Tongue (tissue), 2 donors: ENCODE results near the gene MS4A7. TPM values are rescaled to one million over a fixed set of nuclear protein-coding genes. Genes with fewer than 3 reads are reported as not detected.
"Not testable (repeated sequence)": the region's sequence is repeated elsewhere in the genome, so short reads cannot be mapped to it uniquely, and the experiment has no call there.

Source experiments
- DNase-seq: peaks from one replicate; pipeline ENCODE4 v3.0.0-alpha.2; 2015
- total RNA-seq: library from RNA; depleted of rRNA; stranded (reverse); fragments of >200 nt; gene quantifications from one replicate; pipeline ENCODE4 v1.2.3, GENCODE V29; 2014

The MS4A7 gene, protein sequence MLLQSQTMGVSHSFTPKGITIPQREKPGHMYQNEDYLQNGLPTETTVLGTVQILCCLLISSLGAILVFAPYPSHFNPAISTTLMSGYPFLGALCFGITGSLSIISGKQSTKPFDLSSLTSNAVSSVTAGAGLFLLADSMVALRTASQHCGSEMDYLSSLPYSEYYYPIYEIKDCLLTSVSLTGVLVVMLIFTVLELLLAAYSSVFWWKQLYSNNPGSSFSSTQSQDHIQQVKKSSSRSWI
- total RNA-seq = 8.5 TPM

- peak; percentile 10 for DNase-seq
Observed at GRCh38 chr11:60378354-60378753, at the start of gene MS4A7. Gene MS4A7 (plus strand): TSS chr11:60378532. CDS start chr11:60383142, 4,610 bp downstream.

DNA sequence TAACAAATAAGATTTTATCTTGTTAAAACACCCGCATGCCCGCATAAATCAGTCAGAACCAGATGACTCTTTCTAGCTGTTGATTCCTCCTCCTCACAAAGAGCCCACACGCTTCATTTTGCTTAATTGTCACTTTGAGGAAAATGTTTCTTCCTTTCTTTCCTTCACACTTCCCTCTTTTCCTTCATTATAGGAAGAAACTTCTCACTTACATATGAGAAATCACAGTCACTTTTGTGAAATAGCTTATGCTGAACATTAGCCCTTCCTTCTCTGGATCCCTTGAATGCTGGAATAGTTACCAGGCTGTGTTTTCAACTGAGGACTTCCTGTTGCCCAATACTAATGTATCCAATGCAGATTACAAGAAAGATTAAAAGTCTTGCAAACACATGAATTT is 45.5 kb upstream of the MS4A7 start:
- DNase-seq = no peak

- DNase-seq = peak; percentile 63
Observed at GRCh38 chr11:60334005-60334620, 44.2 kb upstream of the MS4A7 start.

DNA sequence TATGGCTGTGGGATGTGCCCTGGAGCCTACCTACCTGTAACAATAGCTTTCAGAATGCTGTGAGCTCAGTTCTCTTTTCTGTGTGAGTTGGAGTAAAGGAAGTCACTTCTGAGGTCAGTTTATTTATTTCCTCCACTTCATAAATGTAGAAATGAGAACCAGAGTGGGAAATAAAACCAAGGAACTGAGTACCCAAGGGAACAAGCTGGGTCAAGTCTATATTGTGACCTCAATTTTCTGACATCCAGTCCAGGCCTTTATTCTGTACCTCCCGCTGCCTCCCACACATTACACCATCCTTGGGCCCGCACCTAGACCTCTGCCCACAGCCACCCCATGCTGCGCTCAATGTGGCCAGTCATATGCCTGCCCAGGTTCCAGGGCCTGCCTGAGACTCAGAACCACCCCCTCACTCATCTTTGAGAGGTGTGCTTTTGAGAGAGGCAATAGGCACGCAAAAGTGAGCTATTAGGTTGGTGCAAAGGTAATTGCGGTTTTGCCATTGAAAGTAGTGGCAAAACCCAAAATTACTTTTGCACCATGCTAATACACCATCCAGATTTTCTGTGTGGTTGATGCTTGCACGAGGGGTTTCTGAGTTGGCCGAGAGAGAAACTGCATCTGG is 41.5 kb upstream of the MS4A7 start:
- no peak for DNase-seq

GRCh38 chr11:60338053-60338452 is 40.3 kb upstream of the MS4A7 start:
- DNase-seq = no peak

- no peak for DNase-seq
Observed at GRCh38 chr11:60339356-60339755, 39.0 kb upstream of the MS4A7 start.

- no peak for DNase-seq
Observed at GRCh38 chr11:60343094-60343704, 35.1 kb upstream of the MS4A7 start.

GRCh38 chr11:60344146-60344545 is 34.2 kb upstream of the MS4A7 start:
- no peak for DNase-seq

DNA sequence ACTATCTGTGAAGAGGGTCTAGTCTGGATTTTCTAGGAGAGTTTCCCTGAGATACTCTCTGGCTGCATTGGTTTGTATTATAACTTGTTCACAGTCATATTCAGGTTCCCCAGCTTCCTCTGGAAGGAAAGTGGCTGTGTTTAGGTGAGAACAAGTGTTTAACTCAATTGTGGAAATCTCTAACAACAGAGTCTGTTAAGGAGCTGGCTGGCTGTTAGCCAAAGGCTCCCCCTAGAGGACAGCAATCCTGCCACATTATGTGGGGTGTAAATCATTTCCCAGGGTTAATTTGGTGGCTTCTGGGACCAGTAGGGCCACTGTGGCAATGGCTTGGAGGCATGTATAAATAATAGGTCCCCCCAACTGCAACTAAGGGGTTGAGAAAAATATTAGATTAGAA is 32.8 kb upstream of the MS4A7 start:
- peak; percentile 17 for DNase-seq

- DNase-seq = no peak
Observed at GRCh38 chr11:60347084-60347797, 31.1 kb upstream of the MS4A7 start.

GRCh38 chr11:60348116-60348515 is 30.2 kb upstream of the MS4A7 start:
- no peak for DNase-seq

DNA sequence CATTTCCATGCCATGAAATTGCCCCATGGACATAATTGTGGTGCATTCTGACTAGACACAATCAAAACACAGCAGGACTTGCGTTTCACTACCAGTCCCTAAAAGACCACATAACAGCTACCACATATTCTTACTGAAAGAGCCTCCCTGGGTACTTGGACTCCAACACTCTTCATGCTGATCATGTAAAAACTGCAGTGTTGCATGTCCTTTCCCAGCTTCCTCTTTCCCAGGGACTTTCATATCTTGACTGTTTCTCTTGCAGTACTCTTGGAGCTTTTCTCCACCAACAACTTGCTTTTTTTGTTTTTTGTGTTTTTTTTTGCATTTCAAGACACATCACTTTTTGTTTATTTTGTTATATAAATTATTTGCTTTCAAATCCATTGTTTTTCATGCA is 28.3 kb upstream of the MS4A7 start:
- no peak for DNase-seq

DNA sequence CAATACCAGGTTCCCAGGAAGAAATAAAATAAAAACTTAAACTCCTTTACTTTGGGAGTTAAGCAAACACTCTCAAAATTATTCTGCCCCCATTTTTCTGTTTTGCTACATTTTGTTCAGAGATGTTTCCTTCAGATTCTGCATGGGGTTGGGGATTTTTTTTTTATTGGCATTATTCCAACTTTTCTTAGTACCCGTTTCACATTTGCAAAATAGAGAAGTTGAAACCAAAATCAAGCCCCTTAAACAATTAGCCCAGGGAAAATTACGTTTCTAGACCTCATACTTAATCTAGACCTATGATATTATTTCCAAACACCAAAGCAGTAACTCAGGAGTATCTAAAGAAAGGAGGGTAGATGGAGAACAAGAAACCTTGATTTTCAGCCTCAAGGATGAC is 20.6 kb upstream of the MS4A7 start:
- no peak for DNase-seq

DNA sequence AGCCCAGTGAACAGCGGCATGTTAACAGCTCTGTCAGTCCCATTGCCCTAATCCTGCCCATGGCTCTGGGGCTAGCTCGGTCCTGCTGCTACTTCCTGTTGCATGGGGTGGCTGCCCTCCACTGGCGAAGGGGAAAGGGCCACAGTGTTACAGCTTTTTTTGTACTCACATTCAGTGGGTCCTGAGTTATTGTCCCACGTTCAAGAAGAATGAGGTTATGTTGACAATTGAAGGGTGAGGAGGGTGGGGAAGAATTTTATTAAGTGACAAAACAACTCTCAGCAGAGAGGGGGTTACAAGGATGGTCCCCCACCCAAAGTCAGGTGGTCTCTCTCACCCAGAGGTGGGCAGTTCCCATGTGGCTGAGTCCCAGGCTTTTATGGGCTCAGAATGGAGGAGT is 17.7 kb upstream of the MS4A7 start:
- DNase-seq = no peak

DNA sequence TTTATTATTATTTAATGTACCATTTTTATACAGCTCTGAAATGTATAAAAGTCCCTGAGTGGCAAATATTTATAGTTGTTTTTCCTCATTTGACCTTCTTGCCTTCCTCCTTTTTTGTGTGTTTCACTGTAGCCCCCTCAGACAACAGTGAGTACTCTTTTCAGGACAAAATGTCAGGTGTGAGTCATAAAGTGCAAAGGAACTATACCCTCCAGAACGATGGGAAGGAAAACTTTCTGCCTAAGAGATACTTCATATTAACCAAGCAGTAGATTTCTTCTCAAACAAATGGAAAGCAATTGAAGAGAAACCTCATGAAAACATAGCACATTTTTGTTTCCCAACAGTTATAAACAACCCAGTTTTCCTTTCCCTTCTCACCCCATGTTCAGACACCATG is 16.1 kb upstream of the MS4A7 start:
- DNase-seq = no peak

DNA sequence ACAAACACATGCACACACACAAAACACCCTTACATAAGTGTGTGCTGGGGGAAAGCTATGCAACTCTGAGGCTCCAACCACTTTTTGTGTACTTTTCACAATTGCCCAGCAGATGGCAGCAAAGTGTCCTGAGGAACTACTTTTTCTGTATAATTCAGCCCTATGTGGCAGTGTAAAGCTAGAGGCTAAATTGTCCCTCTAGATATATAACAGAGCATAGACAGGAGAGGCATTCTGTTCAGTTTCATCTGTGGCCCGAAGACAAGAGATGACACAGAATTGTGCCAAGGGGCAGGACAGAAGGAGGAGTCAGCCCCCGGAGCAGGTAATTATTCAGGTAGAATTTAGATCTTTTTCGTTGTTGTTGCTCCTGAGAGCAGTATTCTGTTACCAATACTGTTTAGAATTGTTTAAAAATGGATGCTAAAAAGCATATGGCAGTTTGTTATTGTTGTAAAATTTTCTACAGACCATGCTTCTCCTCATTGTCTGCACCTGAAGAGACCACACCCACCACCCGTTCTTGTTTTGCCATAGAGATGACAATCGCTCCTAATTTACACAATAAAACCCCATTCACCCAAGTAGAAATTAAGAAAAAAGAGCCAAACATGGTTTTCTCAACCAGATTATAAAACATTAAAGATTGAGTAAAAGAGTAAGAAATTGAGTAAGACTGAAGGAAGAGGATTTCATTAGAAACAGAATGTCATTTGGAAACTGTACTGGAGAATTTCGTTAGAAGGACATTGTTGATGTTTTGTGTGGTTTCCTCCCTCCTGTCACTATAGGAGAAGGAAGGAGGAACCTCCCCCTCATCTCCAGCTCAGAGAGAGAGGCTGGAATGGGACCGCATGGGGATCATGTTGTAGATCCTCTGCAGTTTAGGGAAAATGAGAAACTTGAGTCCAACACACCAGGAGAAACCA is 14.5 kb upstream of the MS4A7 start:
- DNase-seq = peak; percentile 89

- not testable (repeated sequence) for DNase-seq
Observed at GRCh38 chr11:60366262-60366904, 11.9 kb upstream of the MS4A7 start.

DNA sequence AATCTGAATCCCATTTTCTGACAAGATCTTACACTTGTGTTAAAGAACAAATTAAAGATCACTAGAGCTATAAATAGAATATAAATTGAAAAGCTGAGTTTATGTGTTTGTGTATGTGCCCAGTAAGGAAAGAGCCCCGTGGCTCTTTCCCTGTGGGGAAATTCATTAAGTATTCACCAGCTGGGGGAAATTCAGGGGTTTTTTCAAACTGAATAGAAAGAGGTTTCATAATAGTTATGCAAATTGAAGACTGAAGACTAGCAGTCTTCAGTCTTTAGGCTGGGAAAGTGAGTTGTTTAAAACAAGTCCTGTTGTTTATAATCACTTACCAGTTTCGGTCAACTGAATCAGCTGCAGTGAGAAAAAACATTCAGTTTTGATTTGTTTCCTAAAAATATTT is 11.3 kb upstream of the MS4A7 start:
- no peak for DNase-seq

DNA sequence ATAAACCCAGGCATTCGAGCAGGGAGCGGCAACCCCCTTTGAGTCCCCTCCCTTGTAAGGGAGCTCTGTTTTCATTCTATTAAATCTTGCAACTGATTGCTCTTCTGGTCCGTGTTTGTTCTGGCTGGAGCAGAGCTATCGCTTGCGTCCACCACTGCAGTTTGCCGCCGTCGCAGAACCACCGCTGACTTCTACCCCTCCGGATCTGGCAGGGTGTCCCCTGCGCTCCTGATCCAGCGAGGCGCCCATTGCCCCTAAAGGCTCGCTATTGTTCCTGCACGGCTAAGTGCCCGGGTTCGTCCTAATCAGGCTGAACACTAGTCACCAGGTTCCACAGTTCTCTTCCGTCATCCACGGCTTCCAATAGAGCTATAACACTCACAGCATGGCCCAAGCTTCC is 10.4 kb upstream of the MS4A7 start:
- no peak for DNase-seq

GRCh38 chr11:60370252-60370810 is 8.0 kb upstream of the MS4A7 start:
- DNase-seq = no peak

DNA sequence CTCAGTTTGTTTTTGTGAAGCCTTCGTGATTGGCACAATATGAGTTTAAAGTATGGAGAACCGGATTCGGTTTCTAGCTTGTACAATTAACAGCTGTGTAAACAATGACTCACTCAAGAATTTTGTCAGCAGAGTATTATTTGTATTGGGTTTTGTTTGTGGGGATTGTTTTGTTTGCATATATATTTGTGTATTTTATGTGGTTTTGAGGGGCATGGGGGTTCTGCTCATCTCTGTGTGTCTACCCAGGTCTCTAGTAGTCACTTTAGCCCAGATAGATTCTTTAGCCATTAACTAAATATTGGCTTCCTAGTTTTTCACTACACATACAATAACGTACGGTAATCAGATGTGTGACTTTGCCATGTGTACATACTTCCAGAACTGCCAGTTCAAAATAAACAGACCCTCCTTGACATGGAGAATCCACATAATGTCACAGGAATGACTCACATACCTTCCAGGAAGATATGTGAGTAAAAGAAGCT is 7.5 kb upstream of the MS4A7 start:
- peak; percentile 62 for DNase-seq
